HepG2 (cell line): Measurements from ENCODE around the gene GALNT11. TPM values are rescaled to one million over a fixed set of nuclear protein-coding genes. Genes with fewer than 3 reads are reported as not detected.

Experiments used
- ATAC-seq: fragments of 200-7000 bp; cut with Tn5 transposase; 3 replicates; pipeline ENCODE4 v1.9.1; 2020; ENCODE audit warnings: mild to moderate bottlenecking, moderate library complexity
- BruUV-seq: library from RNA; stranded (reverse); fragments of 400-500 nt; replicated peaks from 2 replicates; lab custom pipeline; 2021; lab: Mats Ljungman, UMichigan
- CTCF ChIA-PET: fragments of 300-600 bp; formaldehyde crosslinking; extraction: SDS; loops from one replicate; lab custom pipeline; 2021; ENCODE audit warnings: low total read pairs, inconsistent platforms, low intra/inter-chr PET ratio; lab: Yijun Ruan, JAX
- POLR2A ChIA-PET: fragments of 350-600 bp; sonication (Branson Sonifier 250); formaldehyde crosslinking; loops from one replicate; lab custom pipeline; 2020; ENCODE audit warnings: antibody characterized with exemption, inconsistent platforms; lab: Yijun Ruan, JAX
- DNase-seq: peaks from one replicate; pipeline ENCODE4 v3.0.0-alpha.2; 2015; ENCODE audit warnings: low spot score
- FAIRE-seq: peaks from 3 replicates; lab custom pipeline; 2011; peaks lifted over from hg19 to GRCh38; lab: Jason Lieb, UNC
- H2AFZ ChIP-seq: one replicate; pipeline ENCODE4 v1.6.1; 2011; ENCODE audit warnings: low read length, inconsistent platforms
- H3K27ac ChIP-seq: fragments of 300-600 bp; 3 replicates; pipeline ENCODE4 v1.8.0; 2011; ENCODE audit warnings: mixed run types, mild to moderate bottlenecking, mixed read lengths, low read length, inconsistent platforms; ENCODE audit not compliant: insufficient read depth; ENCODE audit errors: extremely low read length
- H3K27me3 ChIP-seq, 2 experiments: fragments of 200-600 bp in 1 of 2; 2 replicates in 1 of 2; 3 replicates in 1 of 2; pipeline versions ENCODE4 v1.6.0 to v1.8.0; 2011; ENCODE audit warnings: low read length in 2 of 2, mild to moderate bottlenecking in 2 of 2, moderate library complexity in 2 of 2, inconsistent platforms in 1 of 2; ENCODE audit not compliant: insufficient read depth in 2 of 2, control insufficient read depth in 1 of 2
- H3K36me3 ChIP-seq, 2 experiments: fragments of 200-600 bp in 1 of 2; replicated peaks in 1 of 2; 2 replicates in 1 of 2; 3 replicates in 1 of 2; pipeline versions ENCODE4 v1.5.1 to v1.8.0; 2011; ENCODE audit warnings: low read length in 2 of 2, inconsistent platforms in 1 of 2; ENCODE audit not compliant: insufficient read depth in 2 of 2, control insufficient read depth in 1 of 2
- H3K4me1 ChIP-seq: 2 replicates; pipeline ENCODE4 v1.5.1; 2012; ENCODE audit warnings: low read length, inconsistent platforms; ENCODE audit not compliant: insufficient read depth
- H3K4me2 ChIP-seq: 2 replicates; pipeline ENCODE4 v1.6.0; 2011; ENCODE audit warnings: low read depth, low read length, inconsistent platforms
- H3K4me3 ChIP-seq, 3 experiments: fragments of 200-600 bp in 1 of 3; sonication (generic), shearing (Covaris generic) in 1 of 3; replicated peaks in 1 of 3; 2 replicates each; pipeline ENCODE4 v1.5.1; 2011 to 2016; ENCODE audit warnings: low read length in 3 of 3, inconsistent platforms in 2 of 3, low read depth in 2 of 3, mild to moderate bottlenecking in 2 of 3, control low read depth in 1 of 3, mixed read lengths in 1 of 3; ENCODE audit not compliant: insufficient read depth in 1 of 3
- H3K79me2 ChIP-seq: one replicate; pipeline ENCODE4 v1.6.1; 2011; ENCODE audit warnings: low read length, inconsistent platforms; ENCODE audit not compliant: insufficient read depth
- H3K9ac ChIP-seq: 2 replicates; pipeline ENCODE4 v1.6.0; 2011; ENCODE audit warnings: mild to moderate bottlenecking, low read depth, low read length, inconsistent platforms; ENCODE audit not compliant: insufficient read depth
- H3K9me3 ChIP-seq: 2 replicates; pipeline ENCODE4 v1.5.1; 2012; ENCODE audit warnings: mild to moderate bottlenecking, low read length
- H4K20me1 ChIP-seq: 2 replicates; pipeline ENCODE4 v1.6.0; 2011; ENCODE audit warnings: inconsistent platforms, mild to moderate bottlenecking, low read length, moderate library complexity; ENCODE audit not compliant: insufficient read depth
- ATF5 ChIP-seq: sonication (generic); formaldehyde crosslinking; IDR thresholded peaks from 2 replicates; pipeline ENCODE4 v1.4.0; 2020; ENCODE audit warnings: mild to moderate bottlenecking, low read depth, missing genetic modification reagents
- CEBPB ChIP-seq: IDR thresholded peaks from 2 replicates; pipeline ENCODE4 v1.6.1; 2011; ENCODE audit warnings: low read depth, low read length, improper control_type of control experiment, borderline replicate concordance
- CEBPG ChIP-seq: IDR thresholded peaks from 2 replicates; pipeline ENCODE4 v1.6.1; 2016
- PRDM4 ChIP-seq: sonication (generic); formaldehyde crosslinking; IDR thresholded peaks from 2 replicates; pipeline ENCODE4 v1.9.0; 2021; ENCODE audit warnings: missing genetic modification reagents, borderline replicate concordance
- ZNF879 ChIP-seq: sonication (generic); formaldehyde crosslinking; IDR thresholded peaks from 2 replicates; pipeline ENCODE4 v1.8.1; 2023; ENCODE audit warnings: missing genetic modification reagents
- WGBS: methylation state at CpG from one replicate; pipeline ENCODE4 v1.1.6; 2017; ENCODE audit warnings: low lambda C conversion rate; 5-methylcytosine and 5-hydroxymethylcytosine counted together
- in situ Hi-C: cut with HindIII; loops from 2 replicates; pipeline ENCODE4 v1.10.0; 2017; ENCODE audit warnings: low pct_unique_long_range_greater_than_20kb; ENCODE audit not compliant: extremely low pct_ligation_motif_present
- intact Hi-C: fragments of 100-400 bp; cut with micrococcal nuclease; formaldehyde crosslinking; loops from one replicate; pipeline ENCODE4 v1.10.0; 2022; ENCODE audit not compliant: unreplicated experiment
- polyA plus RNA-seq, 8 experiments: library from polyadenylated mRNA; depleted of rRNA in 3 of 8; stranded (reverse) in 7 of 8; unstranded in 1 of 8; fragments of >200 nt; fragmentation: Illumina TruSeq in 4 of 8; extraction: Trizol in 4 of 8; gene quantifications; 2 replicates each; pipeline versions ENCODE4 v1.2.1 to v1.2.3, GENCODE V29; 2011 to 2016; ENCODE audit warnings: low read depth in 4 of 8, missing spikeins in 1 of 8, mixed read lengths in 1 of 8; ENCODE audit not compliant: insufficient read depth in 1 of 8
- total RNA-seq, 5 experiments: library from RNA; depleted of rRNA; stranded (reverse); fragments of >200 nt; fragmentation: Illumina TruSeq; extraction: Trizol; gene quantifications; 2 replicates each; pipeline ENCODE4 v1.2.3, GENCODE V29; 2016; ENCODE audit warnings: low read depth in 1 of 5

GALNT11 gene
- total and polyA plus RNA-seq, 2 of the 13 experiments (the other 11 are each of a cell fraction or from before 2014, with no cell fraction given) = 9.3 to 16.3 TPM

GRCh38 chr7:152093717-152094116 is 68.2 kb downstream of the GALNT11 start:
- CTCF ChIA-PET = no interaction called here
- in situ Hi-C loops = no loop called here

More at GRCh38 chr7:152093717-152094116, 68.2 kb downstream of the GALNT11 start:
- no peak for FAIRE-seq
- no peak for ATAC-seq
- no peak overlapping the region for H3K4me2 ChIP-seq
- no peaks in the 10 kb centered on the region for H3K79me2 ChIP-seq
- no peaks in the 10 kb centered on the region for H3K36me3 ChIP-seq
- H3K4me1 ChIP-seq = no peaks in the 10 kb centered on the region
- no peak for DNase-seq
- H3K9me3 ChIP-seq = peaks cover 7% of the 10 kb centered on the region
- no peaks in the 10 kb centered on the region for H4K20me1 ChIP-seq
- 85% methylated on average over 4 of the region's 4 CpGs for WGBS
- POLR2A ChIA-PET = no interaction called here
- H3K9ac ChIP-seq = no peak overlapping the region
- no peak overlapping the region for H3K27ac ChIP-seq
- TF ChIP-seq ATF5 = no peak
- TF ChIP-seq PRDM4 (CRISPR knock-in tag) = no peak
- no peak for TF ChIP-seq ZNF879
- peak; percentile 14; the same call in 1 of the 2 replicates for TF ChIP-seq CEBPG (CRISPR knock-in tag)
- peak; percentile 69 for TF ChIP-seq CEBPB
- intact Hi-C loops = no loop called here
- H3K4me3 ChIP-seq = no peak overlapping the region
- no TSS peak for BruUV-seq
- no peaks in the 10 kb centered on the region for H3K27me3 ChIP-seq
- H2AFZ ChIP-seq = no peak overlapping the region
